Fibroblast of villous mesenchyme (primary cell): ENCODE measurements around the gene PRELID3B. TPM values are rescaled to one million over a fixed set of nuclear protein-coding genes. Genes with fewer than 3 reads are reported as not detected.

Experiments
- DNase-seq: peaks from one replicate; pipeline ENCODE4 v3.0.0-alpha.2; 2010; ENCODE audit warnings: low read depth
- H3K4me3 ChIP-seq: 2 replicates; pipeline ENCODE4 v1.5.1; 2011; ENCODE audit warnings: low read depth, mild to moderate bottlenecking, low read length
- CTCF ChIP-seq: IDR thresholded peaks from 2 replicates; pipeline ENCODE4 v1.5.1; 2012; ENCODE audit warnings: low read depth, mild to moderate bottlenecking, low read length; ENCODE audit not compliant: insufficient read depth
- total RNA-seq: library from RNA; depleted of rRNA; stranded (reverse); fragments of >200 nt; gene quantifications from 2 replicates; pipeline ENCODE4 v1.2.3, GENCODE V29; 2012

The PRELID3B gene
- total RNA-seq, 1 donor: 85.1 TPM

- no peak overlapping the region for H3K4me3 ChIP-seq
- TF ChIP-seq CTCF: no peak
- DNase-seq: no peak
Observed at GRCh38 chr20:58996226-58996611, 46.4 kb downstream of the PRELID3B start.

GRCh38 chr20:58995461-58996225 is 46.9 kb downstream of the PRELID3B start:
- H3K4me3 ChIP-seq: no peak overlapping the region
- no peak for TF ChIP-seq CTCF
- no peak for DNase-seq

GRCh38 chr20:58994390-58995159 is 48.0 kb downstream of the PRELID3B start:
- no peak overlapping the region for H3K4me3 ChIP-seq
- no peak for DNase-seq
- TF ChIP-seq CTCF: no peak

GRCh38 chr20:58993332-58994248 is 49.0 kb downstream of the PRELID3B start:
- H3K4me3 ChIP-seq: no peak overlapping the region
- no peak for DNase-seq
- TF ChIP-seq CTCF: no peak

- no peak overlapping the region for H3K4me3 ChIP-seq
- no peak for DNase-seq
- TF ChIP-seq CTCF: no peak
Observed at GRCh38 chr20:58992911-58993310, 49.7 kb downstream of the PRELID3B start.

- no peak for DNase-seq
- no peak overlapping the region for H3K4me3 ChIP-seq
- no peak for TF ChIP-seq CTCF
Observed at GRCh38 chr20:58991715-58992114, 50.9 kb downstream of the PRELID3B start.
